SW480 (cell line): ENCODE data around the gene CBS.
"Not testable (repeated sequence)": the region's sequence is repeated elsewhere in the genome, so short reads cannot be mapped to it uniquely, and the experiment has no call there.

Source experiments
- DNase-seq: peaks from one replicate; pipeline ENCODE4 v3.0.0-alpha.2; 2016; ENCODE audit warnings: low spot score

CBS gene

DNA sequence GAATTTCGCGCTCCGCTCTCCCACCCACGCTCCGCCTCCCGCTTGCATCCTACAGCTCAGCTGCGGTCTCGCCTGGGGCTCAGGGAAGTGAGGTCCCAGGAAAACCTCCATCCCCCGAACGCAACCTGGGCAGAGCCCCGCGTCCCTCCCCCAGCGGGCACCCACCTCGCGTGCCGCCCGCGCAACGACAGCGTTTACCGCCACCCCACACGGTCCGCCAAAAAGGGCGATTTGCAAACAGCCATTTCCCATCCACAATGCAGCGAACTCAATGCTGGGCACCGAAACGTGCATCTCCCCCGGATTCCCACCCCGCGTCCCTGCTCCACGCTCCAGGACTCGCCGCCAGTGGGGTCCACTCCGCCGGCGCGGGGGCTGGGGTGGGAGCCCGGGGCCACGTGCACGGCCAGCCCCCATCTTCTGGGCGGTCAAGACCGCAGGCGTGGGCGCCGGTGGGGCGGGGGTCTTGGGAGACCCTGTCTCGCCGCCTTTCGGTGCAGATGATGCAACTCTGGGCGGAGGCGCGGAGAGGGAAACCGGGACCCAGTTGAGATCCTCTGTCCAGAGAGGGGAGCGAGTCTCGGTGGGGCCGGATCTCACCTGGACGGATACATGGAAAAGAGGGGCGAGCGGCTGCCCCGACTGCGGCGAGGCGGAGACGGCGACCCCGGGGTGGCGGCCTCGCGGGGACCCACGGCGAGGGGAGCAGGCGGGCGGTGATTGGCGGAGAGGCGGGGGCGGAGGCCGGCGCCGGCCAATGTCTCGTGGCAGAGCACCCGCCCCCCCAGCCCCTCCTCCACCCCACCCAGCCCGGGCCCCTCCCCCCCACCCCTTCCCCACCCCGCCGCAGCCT, at the start of gene CBS:
Gene CBS (minus strand): TSS at position 666 of the 853 bp plus-strand sequence. CDS start 3,642 bp downstream, outside the sequence.
- not testable (repeated sequence) for DNase-seq

DNA sequence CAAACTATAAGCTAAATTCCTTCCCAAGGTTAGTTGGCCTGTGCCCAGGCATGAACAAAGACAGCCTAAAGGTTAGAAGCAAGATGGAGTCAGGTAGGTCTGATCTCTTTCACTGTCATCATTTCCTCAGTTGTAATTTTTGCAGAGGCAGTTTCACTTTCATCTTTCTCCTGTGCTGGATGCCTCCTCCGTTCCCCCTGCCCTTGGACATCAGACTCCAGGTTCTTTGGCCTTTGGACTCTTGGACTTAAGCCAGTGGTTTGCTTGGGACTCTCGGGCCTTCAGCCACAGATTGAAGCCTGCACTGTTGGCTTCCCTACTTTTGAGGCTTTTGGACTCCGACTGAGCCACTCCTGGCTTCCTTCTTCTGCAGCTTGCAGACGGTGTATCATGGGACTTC, 40.3 kb upstream of the CBS start:
- not testable (repeated sequence) for DNase-seq

DNA sequence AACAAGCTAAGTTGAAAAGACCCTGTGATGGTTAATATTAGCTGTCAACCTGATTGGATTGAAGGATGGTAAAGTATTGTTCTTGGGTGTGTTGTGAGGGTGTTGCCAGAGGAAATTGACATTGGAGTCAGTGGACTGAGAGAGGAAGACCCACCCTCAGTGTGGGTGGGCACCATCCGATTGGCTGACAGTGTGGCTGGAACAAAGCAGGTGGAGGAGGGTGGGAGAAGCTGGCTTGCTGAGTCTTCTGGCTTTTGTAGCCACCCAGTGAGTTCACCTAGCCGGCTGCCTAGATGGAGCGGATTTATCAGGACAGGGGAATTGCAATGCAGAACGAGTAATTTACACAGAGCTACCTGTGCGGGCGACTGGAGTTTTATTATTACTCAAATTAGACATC, 38.8 kb upstream of the CBS start:
- not testable (repeated sequence) for DNase-seq

DNA sequence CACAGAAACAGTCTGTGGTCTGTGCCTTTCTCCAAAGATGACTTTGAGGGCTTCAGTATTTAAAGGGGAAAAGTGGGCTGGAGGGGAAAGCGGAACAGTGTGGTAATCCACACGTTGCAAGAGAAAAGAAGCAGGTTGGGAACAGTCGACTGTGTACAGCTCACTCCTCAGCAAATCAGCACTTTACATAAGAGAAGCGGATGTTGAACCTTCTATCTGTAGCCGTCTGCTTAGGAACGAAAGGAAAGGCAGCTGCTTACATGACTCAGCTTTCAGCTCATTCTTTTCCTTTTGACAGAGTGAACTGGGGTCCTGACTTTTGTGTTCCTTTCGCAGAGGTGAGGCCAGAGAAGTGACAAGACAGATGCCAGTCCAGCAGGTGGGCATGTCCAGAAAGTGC, 33.4 kb upstream of the CBS start:
- DNase-seq = not testable (repeated sequence)

DNA sequence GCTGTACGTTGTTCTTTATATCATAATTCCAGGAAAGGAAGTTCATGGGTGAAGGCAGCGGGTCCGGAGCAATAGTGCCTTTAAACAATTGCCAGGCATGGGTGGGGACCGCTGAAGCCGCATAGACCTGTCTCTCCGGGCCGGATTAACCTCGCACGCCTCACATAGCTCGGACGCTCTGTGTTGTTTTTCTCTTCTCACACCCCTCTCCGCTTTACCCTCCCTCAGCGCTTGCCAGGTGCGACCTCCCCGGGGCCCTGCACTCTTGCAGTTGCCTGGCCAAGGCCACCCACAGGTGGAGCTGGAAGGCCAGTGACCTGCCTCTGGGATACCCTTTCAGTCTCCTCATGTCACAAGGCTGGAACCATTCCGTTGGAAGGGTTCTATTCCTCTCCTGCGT, 32.5 kb upstream of the CBS start:
- DNase-seq = not testable (repeated sequence)

DNA sequence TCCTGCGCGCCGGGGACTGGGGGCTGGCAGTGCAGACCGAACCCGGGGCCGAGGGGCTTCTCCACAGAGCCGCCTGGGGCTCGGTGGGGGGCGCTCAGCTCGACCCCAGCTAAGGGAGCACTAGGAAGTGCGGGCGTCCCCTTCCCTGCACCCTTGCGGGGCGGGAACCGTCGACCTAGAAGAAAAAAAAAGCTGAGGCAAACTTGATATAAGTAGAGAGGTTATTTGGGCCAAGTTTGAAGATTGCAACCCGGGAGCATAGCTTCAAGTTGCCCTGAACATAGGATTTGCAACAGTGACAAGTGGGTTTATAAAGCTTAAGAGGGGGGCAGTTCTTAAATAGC, 32.1 kb upstream of the CBS start:
- not testable (repeated sequence) for DNase-seq

DNA sequence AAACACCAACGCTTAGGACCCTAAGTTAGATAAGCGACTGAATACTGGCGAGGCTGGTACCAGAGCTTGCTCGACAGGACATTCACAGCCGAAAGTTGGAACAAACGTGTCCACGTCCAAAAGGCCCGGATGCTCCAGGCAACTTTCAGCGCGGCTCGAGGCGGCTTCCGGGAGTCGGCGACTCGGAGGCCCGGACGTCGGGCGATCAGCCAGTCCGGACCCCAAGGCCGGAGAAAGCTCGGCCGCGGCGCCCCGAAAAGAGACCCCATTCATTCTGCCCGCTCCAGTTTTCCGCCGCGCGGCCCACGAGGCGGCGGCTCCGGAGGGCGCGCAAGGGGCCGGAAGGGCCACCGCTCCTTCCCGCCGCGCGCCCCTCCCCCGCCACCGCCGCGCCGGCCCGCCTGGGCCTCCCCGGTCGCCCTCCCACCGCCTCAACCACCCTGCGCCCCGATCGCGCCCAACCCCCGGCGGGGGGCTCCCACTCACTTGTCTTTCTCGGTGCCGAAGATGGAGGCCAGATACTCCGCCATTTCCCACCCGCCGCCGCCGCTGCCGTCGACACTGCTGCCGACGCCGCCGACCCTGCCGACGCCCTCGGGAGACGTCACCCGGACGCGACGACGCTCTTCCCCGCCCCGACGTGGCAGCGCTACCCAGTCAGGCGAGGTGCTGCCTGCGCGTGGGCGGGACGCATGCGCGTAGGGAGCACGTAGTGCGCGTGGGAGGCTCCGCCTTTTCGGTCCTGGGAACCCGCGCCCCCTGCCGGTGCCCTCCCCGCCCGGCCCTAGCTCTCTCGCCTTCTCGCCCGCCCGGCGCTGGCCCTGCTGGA, 31.5 kb upstream of the CBS start, which contains the start of gene U2AF1:
Gene U2AF1 (minus strand): TSS at position 606 of the 829 bp plus-strand sequence. CDS start 76 bp downstream, at position 530.
- not testable (repeated sequence) for DNase-seq

DNA sequence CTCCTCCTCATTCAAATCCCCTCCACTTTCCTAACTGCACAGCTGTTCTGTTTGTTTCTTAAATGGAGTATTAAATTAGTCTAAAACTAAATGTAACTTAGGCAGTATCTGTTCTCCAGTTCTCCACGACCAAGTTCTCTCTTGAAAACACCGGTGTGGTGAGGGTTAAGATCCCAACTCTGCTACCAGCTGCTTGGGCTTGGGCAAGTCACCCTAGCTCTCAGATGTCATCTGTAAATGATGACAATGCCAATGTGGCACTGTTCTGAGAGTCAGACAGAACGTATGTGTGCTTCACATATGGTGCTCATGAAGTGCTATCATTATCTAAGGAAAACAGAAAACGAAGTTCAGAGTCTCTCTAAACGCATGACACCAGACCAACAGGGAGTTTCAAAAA, 29.0 kb upstream of the CBS start:
- DNase-seq = not testable (repeated sequence)

DNA sequence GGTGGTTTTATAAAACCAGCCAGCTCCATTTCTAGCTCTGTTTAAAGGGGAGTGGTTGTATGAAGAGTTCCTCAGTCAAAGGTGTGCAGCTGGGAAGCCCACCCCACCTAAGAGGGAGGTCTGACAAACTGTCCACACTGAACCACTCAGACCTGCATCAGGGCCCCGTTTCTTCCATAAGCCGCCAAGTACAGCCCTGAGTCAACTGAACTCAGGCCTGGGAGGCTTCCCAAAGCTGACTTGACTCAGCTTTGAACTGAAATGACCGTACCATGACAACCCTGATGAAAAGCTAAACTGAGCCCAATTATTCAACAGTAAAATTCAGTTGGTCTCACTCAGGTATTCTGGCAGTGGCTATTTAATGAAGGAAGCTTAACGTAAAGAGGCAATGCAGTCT, 26.6 kb upstream of the CBS start:
- not testable (repeated sequence) for DNase-seq

DNA sequence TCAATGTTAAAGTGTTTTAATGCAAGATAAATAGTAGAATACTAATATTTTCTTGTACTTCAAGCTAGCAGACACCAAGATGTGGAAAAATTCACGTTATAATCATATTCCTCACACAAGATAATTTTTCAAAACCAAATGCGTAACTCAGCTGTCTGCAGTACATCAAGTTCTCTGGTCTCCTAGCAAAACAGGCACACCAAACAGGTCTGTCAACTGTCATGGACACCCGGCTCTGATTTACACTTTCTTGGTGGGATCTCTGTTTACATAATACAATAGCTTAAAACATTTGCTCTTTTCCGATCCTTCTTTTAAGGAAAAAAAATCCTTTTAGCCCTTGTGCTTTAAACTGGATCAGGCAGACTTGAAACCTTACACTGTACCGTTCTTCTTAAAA, 26.0 kb upstream of the CBS start:
- DNase-seq = not testable (repeated sequence)

DNA sequence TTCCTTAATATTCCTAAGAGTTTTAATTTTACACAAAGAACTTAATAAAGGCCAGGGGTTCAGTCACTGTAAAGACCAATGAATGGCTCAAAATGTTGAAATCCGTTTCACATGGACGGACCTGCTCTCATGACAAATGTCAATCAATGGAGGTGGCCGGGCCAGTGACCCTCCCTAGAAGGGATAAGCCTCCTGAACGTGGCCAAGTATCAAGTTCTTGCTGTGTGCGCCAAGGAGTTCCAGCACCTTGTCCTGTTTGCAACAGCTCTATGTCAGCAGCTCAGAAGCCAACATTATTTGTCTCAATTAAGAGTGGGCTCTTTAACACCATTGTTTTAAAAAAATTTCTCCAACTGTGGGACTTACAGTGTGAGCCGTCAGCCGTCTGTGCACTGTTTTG, 25.4 kb upstream of the CBS start:
- DNase-seq = not testable (repeated sequence)

DNA sequence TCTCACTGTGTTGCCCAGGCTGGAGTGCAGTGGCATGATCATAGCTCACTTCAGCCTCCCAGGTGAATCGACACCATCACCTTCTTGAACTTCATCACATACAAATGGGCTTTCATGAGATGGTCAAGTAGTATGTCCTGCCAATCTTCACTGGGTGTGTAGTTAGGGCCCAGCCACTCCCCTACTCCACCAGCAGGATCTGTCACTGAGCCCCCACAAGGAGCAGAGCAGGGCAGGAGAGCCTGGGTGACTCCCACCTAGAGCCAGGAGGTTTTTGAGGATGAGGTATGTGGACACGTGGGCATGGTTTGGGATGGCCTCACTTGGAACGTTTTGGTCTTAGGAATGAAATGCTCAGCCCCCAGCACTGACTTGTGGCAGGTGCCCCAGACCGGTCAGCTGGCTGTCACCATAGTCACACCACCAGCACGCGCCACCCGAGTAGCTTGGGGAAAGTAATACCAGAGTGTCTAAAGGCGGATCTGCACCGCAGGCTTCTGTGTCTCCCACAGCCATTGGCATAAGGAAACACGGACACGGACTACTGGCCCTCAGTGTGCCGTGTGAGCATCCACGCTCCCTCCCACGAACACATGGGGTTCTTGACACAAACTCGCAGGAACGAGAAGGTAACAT, 16.5 kb upstream of the CBS start:
- not testable (repeated sequence) for DNase-seq

DNA sequence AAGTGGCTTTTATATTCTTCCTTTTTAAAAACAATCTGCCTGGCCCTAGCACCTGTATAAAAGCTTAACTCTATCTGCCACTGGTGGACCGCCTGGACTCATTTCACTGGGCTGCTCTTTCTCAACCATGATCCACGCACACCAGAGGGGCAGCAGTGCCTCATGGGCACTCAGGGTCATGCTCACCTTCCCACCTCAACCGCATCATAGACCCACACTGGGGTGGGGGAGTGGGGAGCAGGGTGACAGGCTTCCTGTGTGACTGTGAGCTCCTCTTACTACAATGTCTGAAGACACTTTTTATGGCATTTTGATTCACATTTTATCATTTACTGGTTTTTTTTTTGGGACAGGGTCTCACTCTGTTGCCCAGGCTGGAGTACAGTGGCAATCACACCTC, 15.3 kb upstream of the CBS start:
- not testable (repeated sequence) for DNase-seq

DNA sequence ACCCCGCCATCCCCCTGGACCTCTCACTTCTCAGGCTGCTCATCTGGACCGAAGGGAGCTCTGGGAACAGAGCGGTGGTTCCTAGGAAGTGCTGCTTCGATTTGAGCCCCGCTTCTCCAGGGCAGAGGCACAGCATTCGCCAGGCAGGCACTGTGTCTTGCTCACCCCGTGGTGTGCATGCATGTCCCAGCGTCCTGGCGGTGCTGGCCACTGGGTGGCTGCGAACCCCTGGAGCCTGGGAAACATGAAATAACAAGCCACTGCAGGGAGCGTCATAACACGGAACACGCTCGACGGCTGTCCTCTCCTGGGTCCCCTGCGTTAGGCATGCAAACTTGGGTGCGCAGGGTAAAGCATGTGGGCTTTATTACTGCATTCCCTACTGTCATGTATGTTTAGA, 13.8 kb upstream of the CBS start:
- not testable (repeated sequence) for DNase-seq

DNA sequence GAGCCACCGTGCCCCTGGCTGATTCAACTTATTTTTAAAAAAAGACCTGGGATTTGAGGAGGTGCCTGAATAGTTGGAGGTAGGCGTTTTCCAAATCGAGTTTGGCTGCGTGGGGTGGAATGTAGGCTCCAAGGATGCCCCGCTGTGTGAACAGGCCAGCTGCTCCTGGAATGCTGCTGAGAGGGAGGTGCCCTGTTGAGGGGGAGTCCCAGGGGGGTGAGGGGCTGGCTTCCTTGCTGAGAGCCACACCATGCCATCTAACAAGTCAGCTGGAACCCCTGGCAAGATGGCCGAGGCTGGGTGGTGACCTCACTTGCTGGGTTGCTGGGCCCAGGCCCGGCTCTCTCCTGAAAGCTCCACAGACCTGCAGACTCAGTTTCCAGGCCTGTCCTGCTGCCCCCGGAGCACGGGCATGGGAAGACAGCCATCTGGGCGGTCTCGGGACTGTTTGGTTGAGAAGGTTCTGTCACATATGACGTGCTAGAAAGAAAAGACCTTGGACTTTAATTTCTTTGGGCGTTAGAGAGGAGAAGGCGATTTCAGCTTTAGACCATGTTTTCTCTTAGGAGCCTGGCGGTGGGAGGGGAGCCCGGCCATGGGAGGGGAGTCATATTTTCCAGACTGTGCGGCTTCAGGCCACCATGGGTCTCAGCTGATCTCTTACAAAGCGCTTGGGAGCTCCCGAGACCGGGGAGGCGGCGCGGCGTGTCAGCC, 7.1 kb upstream of the CBS start:
- not testable (repeated sequence) for DNase-seq

DNA sequence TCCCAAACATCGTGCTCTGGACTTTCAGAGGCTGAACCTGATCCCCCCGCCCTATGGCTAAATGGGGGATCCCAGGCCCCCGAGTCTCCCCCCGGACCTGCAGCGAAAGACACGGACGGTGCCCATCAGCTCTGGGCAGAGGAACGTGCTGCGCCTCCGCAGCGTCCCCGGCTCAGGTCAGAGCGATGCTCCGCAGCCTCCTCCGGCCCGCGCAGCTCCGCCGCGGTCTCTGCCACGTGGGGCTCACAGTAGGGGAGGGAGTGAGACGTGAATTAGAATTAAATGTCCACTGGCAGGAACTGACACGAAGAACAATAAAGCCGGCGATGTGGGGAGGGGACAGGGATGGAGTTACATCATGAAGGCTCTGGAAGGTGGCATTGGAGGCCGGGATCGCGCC, 1.0 kb upstream of the CBS start:
- DNase-seq = not testable (repeated sequence)

DNA sequence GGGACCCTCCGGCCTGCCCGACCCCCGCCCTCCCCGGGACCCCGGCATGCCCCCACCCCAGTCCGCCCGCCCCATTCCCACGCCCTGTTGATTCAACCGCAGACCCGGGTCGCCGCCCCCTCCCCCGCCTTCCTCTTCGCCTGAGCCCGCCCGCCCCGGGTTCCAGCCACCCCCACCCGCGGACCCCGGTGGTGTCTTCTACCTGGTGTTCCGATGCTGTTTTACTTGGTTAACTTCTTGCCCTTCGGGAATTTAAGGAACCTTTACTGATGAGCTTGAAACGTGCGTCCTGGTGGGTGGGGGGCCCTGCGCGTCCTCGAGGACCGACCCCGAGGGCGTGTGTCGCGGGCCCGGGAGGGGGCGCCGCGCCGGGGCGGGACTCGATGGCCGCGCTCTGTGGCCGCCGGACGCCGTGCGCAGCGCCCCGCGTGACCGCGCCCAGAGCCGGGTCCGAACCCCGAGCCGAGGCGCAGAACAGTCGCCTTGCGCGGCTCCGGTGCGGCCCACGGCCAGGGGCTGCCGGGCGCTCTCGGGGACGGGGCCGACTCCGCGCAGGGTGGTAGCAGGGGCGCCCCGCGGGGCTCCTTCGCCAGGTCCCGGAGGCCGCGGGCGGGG, 495 bp upstream of the CBS start:
- not testable (repeated sequence) for DNase-seq

DNA sequence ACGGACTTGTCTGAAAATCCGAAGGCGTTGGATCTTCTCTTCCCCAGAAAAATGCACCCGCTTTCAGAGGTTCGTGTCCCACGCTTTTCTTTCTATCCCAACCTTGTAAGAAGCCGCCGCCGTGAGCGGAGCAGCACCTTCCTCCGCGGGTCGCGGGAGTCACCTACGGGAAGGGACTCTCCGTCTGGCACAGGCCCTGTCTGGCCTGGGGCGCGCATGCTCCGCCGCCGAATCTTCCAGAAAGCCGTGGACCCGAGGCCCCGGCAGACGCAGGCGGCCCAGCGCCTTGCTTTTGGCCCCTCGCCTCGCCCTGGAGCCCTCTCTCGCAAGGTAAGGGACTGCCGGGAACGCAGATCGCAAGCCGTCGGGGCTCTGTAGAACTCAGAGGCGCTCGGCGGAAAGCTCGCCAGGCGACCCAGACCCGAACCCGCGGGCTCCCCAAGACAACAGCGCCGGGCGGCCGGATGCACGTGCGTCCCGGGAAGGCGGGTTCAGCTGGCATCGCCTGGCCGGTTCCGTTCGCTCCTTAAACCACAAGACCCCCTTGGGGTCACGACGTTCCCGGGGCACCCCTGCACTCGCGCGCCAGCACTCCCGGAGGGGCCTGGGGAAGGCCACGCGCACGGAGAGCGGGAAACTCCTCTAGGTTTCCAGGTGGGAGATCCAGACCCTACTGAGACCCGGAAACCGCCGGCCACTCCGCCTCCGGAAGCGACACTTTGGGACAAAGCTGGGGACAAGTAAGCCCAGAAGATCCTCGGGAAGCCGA, 1.1 kb downstream of the CBS start:
- DNase-seq = not testable (repeated sequence)

DNA sequence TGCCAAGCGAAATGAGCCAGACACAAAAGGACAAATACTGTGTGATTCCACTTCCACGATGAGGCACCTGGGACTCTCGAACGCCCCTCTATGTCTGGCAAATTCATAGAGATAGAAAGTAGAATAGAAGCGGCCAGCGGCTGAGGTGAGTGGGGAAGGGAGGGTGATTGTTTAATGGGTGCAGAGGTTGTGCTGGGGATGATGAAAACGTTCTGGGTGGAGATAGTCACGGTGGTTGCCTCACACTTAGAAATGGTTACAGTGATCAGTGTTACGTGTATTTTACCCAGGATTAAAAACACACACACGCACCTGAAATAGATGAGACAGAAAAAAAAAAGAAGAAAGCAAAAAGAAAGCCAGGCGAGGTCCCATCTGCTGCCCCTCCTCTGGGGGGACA, 2.9 kb downstream of the CBS start:
- not testable (repeated sequence) for DNase-seq

DNA sequence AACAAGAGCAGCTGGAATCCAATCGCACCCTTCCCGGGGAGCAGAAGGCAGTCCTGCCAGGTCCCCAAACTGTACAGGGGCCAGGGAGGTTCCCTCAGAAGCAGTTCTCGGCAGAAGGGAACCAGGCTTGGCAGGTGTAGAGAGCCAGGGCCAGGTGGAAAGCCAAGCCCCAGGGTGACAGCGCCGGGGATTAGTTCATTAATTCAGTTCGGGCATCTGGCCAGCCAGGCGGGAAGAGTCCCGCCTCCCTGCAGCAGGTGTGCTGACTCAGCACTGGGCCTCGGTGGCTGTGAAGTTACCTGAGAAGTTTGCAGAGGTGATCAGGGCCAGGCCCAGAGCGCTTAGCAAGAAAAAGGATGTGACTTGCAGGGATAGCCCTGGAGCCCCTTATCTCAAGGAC, 6.0 kb downstream of the CBS start:
- DNase-seq = not testable (repeated sequence)
